Fibroblast of villous mesenchyme (primary cell): ENCODE data around the gene SLC1A5. TPM values are rescaled to one million over a fixed set of nuclear protein-coding genes. Genes with fewer than 3 reads are reported as not detected.
"Not testable (repeated sequence)": the region's sequence is repeated elsewhere in the genome, so short reads cannot be mapped to it uniquely, and the experiment has no call there.

Experiments
- DNase-seq: peaks from one replicate; pipeline ENCODE4 v3.0.0-alpha.2; 2010; ENCODE audit warnings: low read depth
- H3K4me3 ChIP-seq: 2 replicates; pipeline ENCODE4 v1.5.1; 2011; ENCODE audit warnings: low read depth, mild to moderate bottlenecking, low read length
- CTCF ChIP-seq: IDR thresholded peaks from 2 replicates; pipeline ENCODE4 v1.5.1; 2012; ENCODE audit warnings: low read depth, mild to moderate bottlenecking, low read length; ENCODE audit not compliant: insufficient read depth
- total RNA-seq: library from RNA; depleted of rRNA; stranded (reverse); fragments of >200 nt; gene quantifications from 2 replicates; pipeline ENCODE4 v1.2.3, GENCODE V29; 2012

The SLC1A5 gene
- total RNA-seq, 1 donor: 196 TPM

- no peak for TF ChIP-seq CTCF
- no peak for DNase-seq
- H3K4me3 ChIP-seq: no peak overlapping the region
Observed at GRCh38 chr19:46764817-46765291, 23.5 kb downstream of the SLC1A5 start.

GRCh38 chr19:46762245-46762890 lies 26.0 kb downstream of the SLC1A5 start:
- DNase-seq: no peak
- no peak for TF ChIP-seq CTCF
- no peak overlapping the region for H3K4me3 ChIP-seq

- TF ChIP-seq CTCF: no peak
- DNase-seq: peak; percentile 68
- no peak overlapping the region for H3K4me3 ChIP-seq
Observed at GRCh38 chr19:46761418-46761831, 27.0 kb downstream of the SLC1A5 start.

- peak; percentile 38 for DNase-seq
- H3K4me3 ChIP-seq: not testable (repeated sequence)
Observed at GRCh38 chr19:46760897-46761296, 27.5 kb downstream of the SLC1A5 start.

GRCh38 chr19:46760363-46760762 lies 28.0 kb downstream of the SLC1A5 start:
- no peak for DNase-seq
- no peak overlapping the region for H3K4me3 ChIP-seq
- no peak for TF ChIP-seq CTCF

- peak; percentile 87 for DNase-seq
- no peak overlapping the region for H3K4me3 ChIP-seq
- no peak for TF ChIP-seq CTCF
Observed at GRCh38 chr19:46759817-46760333, 28.5 kb downstream of the SLC1A5 start.

- no peak for TF ChIP-seq CTCF
Observed at GRCh38 chr19:46759206-46759605, 29.2 kb downstream of the SLC1A5 start.

More at GRCh38 chr19:46759206-46759605, 29.2 kb downstream of the SLC1A5 start:
- no peak overlapping the region for H3K4me3 ChIP-seq
- no peak for DNase-seq
